HCT116 (cell line): ENCODE measurements around the gene UPB1. TPM values are rescaled to one million over a fixed set of nuclear protein-coding genes. Genes with fewer than 3 reads are reported as not detected.

Experiments
- ATAC-seq: fragments of 200-7000 bp; cut with Tn5 transposase; 2 replicates; pipeline ENCODE4 v1.9.1; 2020; ENCODE audit warnings: mild to moderate bottlenecking, moderate library complexity
- BruUV-seq: library from RNA; stranded (reverse); fragments of 400-500 nt; replicated peaks from 2 replicates; lab custom pipeline; 2021; lab: Mats Ljungman, UMichigan
- CTCF ChIA-PET: fragments of 300-600 bp; sonication (Branson Sonifier 250); formaldehyde crosslinking; loops from one replicate; lab custom pipeline; 2021; ENCODE audit warnings: antibody characterized with exemption; lab: Charles Lee
- POLR2A ChIA-PET: fragments of 300-600, 350-600 bp; sonication (Branson Sonifier 250); formaldehyde crosslinking; loops from one replicate; lab custom pipeline; 2021; ENCODE audit warnings: antibody characterized with exemption; lab: Charles Lee
- RAD21 ChIA-PET, 2 experiments: fragments of 300-600 bp; sonication (Branson Sonifier 250); formaldehyde crosslinking; loops; one replicate each; lab custom pipeline; 2023; ENCODE audit warnings: low total read pairs in 2 of 2; ENCODE audit not compliant: uncharacterized antibody in 2 of 2, unreplicated experiment in 2 of 2, low non-redundant PET in 1 of 2; lab: Charles Lee
- DNase-seq: peaks from one replicate; pipeline ENCODE4 v3.0.0-alpha.2; 2010; ENCODE audit warnings: low read depth, low spot score
- H2AFZ ChIP-seq: fragments of 200-600 bp; shearing (Covaris generic), sonication (generic); 2 replicates; pipeline ENCODE4 v1.6.1; 2017; ENCODE audit warnings: low read depth, mixed run types, mixed read lengths, antibody characterized with exemption, low read length; ENCODE audit not compliant: poor library complexity, severe bottlenecking
- H3K27ac ChIP-seq: 2 replicates; pipeline ENCODE4 v1.5.1; 2012; ENCODE audit warnings: low read depth, low read length
- H3K27me3 ChIP-seq: fragments of 200-600 bp; sonication (generic); 2 replicates; pipeline ENCODE4 v1.6.1; 2016; ENCODE audit warnings: mixed run types, low read length, mixed read lengths; ENCODE audit not compliant: insufficient read depth
- H3K36me3 ChIP-seq, 2 experiments: fragments of 200-500 bp in 1 of 2; fragments of 200-600 bp in 1 of 2; sonication (Bioruptor generic) in 1 of 2; sonication (generic) in 1 of 2; 2 replicates each; pipeline versions ENCODE4 v1.5.1 to v1.6.1; 2014 to 2016; ENCODE audit warnings: low read length in 2 of 2, inconsistent platforms in 1 of 2, mixed read lengths in 1 of 2, mixed run types in 1 of 2; ENCODE audit not compliant: insufficient read depth in 2 of 2, control insufficient read depth in 1 of 2
- H3K4me1 ChIP-seq, 2 experiments: fragments of 200-600 bp in 1 of 2; sonication (generic) in 1 of 2; 2 replicates each; pipeline versions ENCODE4 v1.5.1 to v1.6.1; 2012 to 2017; ENCODE audit warnings: low read length in 2 of 2, inconsistent platforms in 1 of 2, mild to moderate bottlenecking in 1 of 2, mixed read lengths in 1 of 2, mixed run types in 1 of 2, moderate library complexity in 1 of 2; ENCODE audit not compliant: insufficient read depth in 2 of 2, control insufficient read depth in 1 of 2
- H3K4me2 ChIP-seq: fragments of 200-600 bp; sonication (generic); 2 replicates; pipeline ENCODE4 v1.6.1; 2017; ENCODE audit warnings: mixed run types, low read length, mixed read lengths
- H3K4me3 ChIP-seq, 2 experiments: fragments of 200-600 bp in 1 of 2; sonication (generic) in 1 of 2; replicated peaks in 1 of 2; 2 replicates each; pipeline ENCODE4 v1.5.1; 2011 to 2016; ENCODE audit warnings: low read length in 2 of 2, control low read depth in 1 of 2, low read depth in 1 of 2, mild to moderate bottlenecking in 1 of 2, mixed read lengths in 1 of 2, mixed run types in 1 of 2
- H3K79me2 ChIP-seq: fragments of 200-600 bp; sonication (generic); 2 replicates; pipeline ENCODE4 v1.6.1; 2017; ENCODE audit warnings: mild to moderate bottlenecking, mixed run types, low read length, moderate library complexity, mixed read lengths; ENCODE audit not compliant: insufficient read depth
- H3K9ac ChIP-seq: fragments of 200-600 bp; sonication (generic); 2 replicates; pipeline ENCODE4 v1.6.1; 2016; ENCODE audit warnings: low read length, mixed read lengths
- H3K9me2 ChIP-seq: fragments of 200-600 bp; sonication (generic), shearing (Covaris generic); 2 replicates; pipeline ENCODE4 v1.6.1; 2017; ENCODE audit warnings: mixed run types, mild to moderate bottlenecking, moderate library complexity; ENCODE audit not compliant: insufficient read depth
- H3K9me3 ChIP-seq, 2 experiments: fragments of 200-500 bp in 1 of 2; fragments of 200-600 bp in 1 of 2; sonication (Bioruptor generic) in 1 of 2; sonication (generic) in 1 of 2; 2 replicates each; pipeline ENCODE4 v1.6.1; 2014 to 2017; ENCODE audit warnings: low read length in 2 of 2, mixed read lengths in 2 of 2, inconsistent platforms in 1 of 2, low read depth in 1 of 2, mild to moderate bottlenecking in 1 of 2, mixed run types in 1 of 2, moderate library complexity in 1 of 2; ENCODE audit not compliant: control insufficient read depth in 1 of 2, insufficient read depth in 1 of 2
- H4K20me1 ChIP-seq: fragments of 200-600 bp; sonication (generic), shearing (Covaris generic); 2 replicates; pipeline ENCODE4 v1.6.1; 2017; ENCODE audit warnings: mixed run types, mild to moderate bottlenecking, moderate library complexity; ENCODE audit not compliant: insufficient read depth
- ATF3 ChIP-seq: IDR thresholded peaks from 2 replicates; pipeline ENCODE4 v1.6.1; 2012
- CBX3 ChIP-seq: IDR thresholded peaks from 2 replicates; pipeline ENCODE4 v1.6.1; 2012; ENCODE audit warnings: low read depth
- CEBPB ChIP-seq: IDR thresholded peaks from 2 replicates; pipeline ENCODE4 v1.6.1; 2012; ENCODE audit warnings: low read depth
- CTCF ChIP-seq, 3 experiments: fragments of 200-600 bp in 1 of 3; sonication (generic) in 1 of 3; IDR thresholded peaks in 2 of 3; conservative IDR thresholded peaks in 1 of 3; 2 replicates each; pipeline ENCODE4 v1.5.1; 2012 to 2017; ENCODE audit warnings: low read depth in 2 of 3, low read length in 2 of 3, antibody characterized with exemption in 1 of 3, borderline replicate concordance in 1 of 3, control low read depth in 1 of 3, mild to moderate bottlenecking in 1 of 3, mixed read lengths in 1 of 3, mixed run types in 1 of 3, moderate library complexity in 1 of 3; ENCODE audit not compliant: insufficient read depth in 1 of 3
- EGR1 ChIP-seq: IDR thresholded peaks from 2 replicates; pipeline ENCODE4 v1.6.1; 2012; ENCODE audit warnings: low read depth
- ELF1 ChIP-seq: IDR thresholded peaks from 2 replicates; pipeline ENCODE4 v1.6.1; 2012; ENCODE audit warnings: low read depth, borderline replicate concordance
- EZH2 ChIP-seq: fragments of 200-600 bp; sonication (generic); IDR thresholded peaks from 2 replicates; pipeline ENCODE4 v1.6.1; 2017; ENCODE audit warnings: antibody characterized with exemption, mixed run types
- FOSL1 ChIP-seq: IDR thresholded peaks from 2 replicates; pipeline ENCODE4 v1.6.1; 2012; ENCODE audit warnings: low read depth
- JUND ChIP-seq: IDR thresholded peaks from 2 replicates; pipeline ENCODE4 v1.6.1; 2012
- POLR2A ChIP-seq: IDR thresholded peaks from 2 replicates; pipeline ENCODE4 v1.7.0; 2011; ENCODE audit warnings: borderline replicate concordance; ENCODE audit not compliant: insufficient read depth, insufficient read length; ENCODE audit errors: extremely low read depth
- POLR2AphosphoS5 ChIP-seq: IDR thresholded peaks from 2 replicates; pipeline ENCODE4 v1.6.1; 2011; ENCODE audit warnings: mild to moderate bottlenecking, low read depth, low read length, moderate library complexity
- RAD21 ChIP-seq: IDR thresholded peaks from 2 replicates; pipeline ENCODE4 v1.6.1; 2012; ENCODE audit warnings: low read depth, mild to moderate bottlenecking
- SIN3A ChIP-seq: IDR thresholded peaks from 2 replicates; pipeline ENCODE4 v1.6.1; 2012; ENCODE audit warnings: low read depth
- SP1 ChIP-seq: IDR thresholded peaks from 2 replicates; pipeline ENCODE4 v1.6.1; 2012; ENCODE audit warnings: low read depth
- SRF ChIP-seq: IDR thresholded peaks from 2 replicates; pipeline ENCODE4 v1.6.1; 2012; ENCODE audit warnings: low read depth
- TCF7L2 ChIP-seq: IDR thresholded peaks from 2 replicates; pipeline ENCODE4 v1.7.0; 2011; ENCODE audit warnings: borderline replicate concordance, inconsistent platforms; ENCODE audit not compliant: insufficient read depth, insufficient read length; ENCODE audit errors: extremely low read depth
- ZBTB33 ChIP-seq: IDR thresholded peaks from 2 replicates; pipeline ENCODE4 v1.6.1; 2011; ENCODE audit warnings: mild to moderate bottlenecking, low read length, moderate library complexity; ENCODE audit not compliant: insufficient replicate concordance; ENCODE audit errors: extremely low read depth
- ZFX ChIP-seq: fragments of 450-650 bp; IDR thresholded peaks from 2 replicates; pipeline ENCODE4 v1.6.1; 2017
- ZNF274 ChIP-seq: fragments of 200-500 bp; sonication (Bioruptor generic); IDR thresholded peaks from 2 replicates; pipeline ENCODE4 v1.6.1; 2014; ENCODE audit warnings: mild to moderate bottlenecking, low read depth, low read length, inconsistent platforms
- intact Hi-C: fragments of 100-400 bp; cut with micrococcal nuclease; formaldehyde crosslinking; loops from 2 replicates; pipeline ENCODE4 v1.10.0; 2022
- total RNA-seq: library from RNA; stranded (reverse); gene quantifications from one replicate; pipeline ENCODE4 v1.2.1, GENCODE V29; 2021; ENCODE audit not compliant: unreplicated experiment

The UPB1 gene
- total RNA-seq, 1 experiment from 2014 or later: 0.27 TPM

GRCh38 chr22:24485608-24486007 lies 9.5 kb upstream of the UPB1 start:
- Histone ChIP-seq H3K79me2 (no peaks in the 10 kb centered on the region), H3K36me3 (no peaks in the 10 kb centered on the region), H3K9ac (no peak overlapping the region), H3K27ac (no peak overlapping the region), H3K4me2 (no peak overlapping the region), H3K9me3 (no peaks in the 10 kb centered on the region), H4K20me1 (no peaks in the 10 kb centered on the region), H3K4me3 (no peak overlapping the region), H3K27me3 (no peaks in the 10 kb centered on the region), H3K9me2 (no peaks in the 10 kb centered on the region), H3K4me1 (peaks cover 12 to 15% of the 10 kb centered on the region in 2 experiments; a peak in 2 of 4 replicates), H2AFZ (no peak overlapping the region)
- RAD21 ChIA-PET: no interaction called here
- CTCF ChIA-PET: no interaction called here
- peak; percentile 53; the same call in 1 of the 2 replicates for TF ChIP-seq RAD21
- peak in 2 of 3 experiments; percentile 29 to 42; a peak in 2 of 6 replicates for TF ChIP-seq CTCF (IDR thresholded peaks at IDR 0.05 in 2 of 3, conservative IDR thresholded peaks at IDR 0.05 in 1 of 3; ENCODE audit: borderline replicate concordance in 1 of 3, insufficient read depth in 1 of 3, low read depth in 2 of 3, low read length in 2 of 3)
- TF ChIP-seq EZH2: no peak
- ATAC-seq (peak; percentile 64), DNase-seq (no peak)
- POLR2A ChIA-PET: no interaction called here
- no TSS peak for BruUV-seq
- intact Hi-C loops: no loop called here

GRCh38 chr22:24486501-24486921 lies 8.6 kb upstream of the UPB1 start:
- Histone ChIP-seq H3K27ac (no peak overlapping the region), H3K9ac (no peak overlapping the region), H3K4me2 (no peak overlapping the region), H3K4me1 (peaks cover 12 to 15% of the 10 kb centered on the region in 2 experiments; a peak in 2 of 4 replicates), H3K9me3 (no peaks in the 10 kb centered on the region), H3K36me3 (no peaks in the 10 kb centered on the region), H3K9me2 (no peaks in the 10 kb centered on the region), H4K20me1 (no peaks in the 10 kb centered on the region), H3K4me3 (no peak overlapping the region), H3K79me2 (no peaks in the 10 kb centered on the region), H2AFZ (no peak overlapping the region), H3K27me3 (no peaks in the 10 kb centered on the region)
- intact Hi-C loops: no loop called here
- ChIA-PET RAD21 (no interaction called here), POLR2A (interaction anchor here (1.3 kb wide), 1 partner anchor 36 kb away, joined by 3 read pairs; no protein-coding TSS in a partner anchor), CTCF (interaction anchor here (0.9 to 1.1 kb wide), 2 partner anchors 17 to 68 kb away, joined by 3 read pairs; no protein-coding TSS in a partner anchor)
- no peak for DNase-seq
- ATAC-seq: peak; percentile 32; the same call in 1 of the 2 replicates
- no TSS peak for BruUV-seq
- TF ChIP-seq POLR2A (no peak), CEBPB (no peak), POLR2AphosphoS5 (no peak), SIN3A (no peak), ATF3 (no peak), ZNF274 (no peak), SRF (no peak), TCF7L2 (no peak), CBX3 (no peak), ZFX (no peak), ELF1 (no peak), SP1 (no peak), EGR1 (no peak), FOSL1 (no peak), EZH2 (no peak), JUND (no peak), ZBTB33 (no peak)
